HepG2 (cell line): ENCODE data around the gene TMEM167A. TPM values are rescaled to one million over a fixed set of nuclear protein-coding genes. Genes with fewer than 3 reads are reported as not detected.

ENCODE experiments used
- ATAC-seq: fragments of 200-7000 bp; cut with Tn5 transposase; 3 replicates; pipeline ENCODE4 v1.9.1; 2020; ENCODE audit warnings: mild to moderate bottlenecking, moderate library complexity
- BruUV-seq: library from RNA; stranded (reverse); fragments of 400-500 nt; replicated peaks from 2 replicates; lab custom pipeline; 2021; lab: Mats Ljungman, UMichigan
- CTCF ChIA-PET: fragments of 300-600 bp; formaldehyde crosslinking; extraction: SDS; loops from one replicate; lab custom pipeline; 2021; ENCODE audit warnings: low total read pairs, inconsistent platforms, low intra/inter-chr PET ratio; lab: Yijun Ruan, JAX
- POLR2A ChIA-PET: fragments of 350-600 bp; sonication (Branson Sonifier 250); formaldehyde crosslinking; loops from one replicate; lab custom pipeline; 2020; ENCODE audit warnings: antibody characterized with exemption, inconsistent platforms; lab: Yijun Ruan, JAX
- DNase-seq: peaks from one replicate; pipeline ENCODE4 v3.0.0-alpha.2; 2015; ENCODE audit warnings: low spot score
- FAIRE-seq: peaks from 3 replicates; lab custom pipeline; 2011; peaks lifted over from hg19 to GRCh38; lab: Jason Lieb, UNC
- H2AFZ ChIP-seq: one replicate; pipeline ENCODE4 v1.6.1; 2011; ENCODE audit warnings: low read length, inconsistent platforms
- H3K27ac ChIP-seq: fragments of 300-600 bp; 3 replicates; pipeline ENCODE4 v1.8.0; 2011; ENCODE audit warnings: mixed run types, mild to moderate bottlenecking, mixed read lengths, low read length, inconsistent platforms; ENCODE audit not compliant: insufficient read depth; ENCODE audit errors: extremely low read length
- H3K27me3 ChIP-seq, 2 experiments: fragments of 200-600 bp in 1 of 2; 2 replicates in 1 of 2; 3 replicates in 1 of 2; pipeline versions ENCODE4 v1.6.0 to v1.8.0; 2011; ENCODE audit warnings: low read length in 2 of 2, mild to moderate bottlenecking in 2 of 2, moderate library complexity in 2 of 2, inconsistent platforms in 1 of 2; ENCODE audit not compliant: insufficient read depth in 2 of 2, control insufficient read depth in 1 of 2
- H3K36me3 ChIP-seq, 2 experiments: fragments of 200-600 bp in 1 of 2; replicated peaks in 1 of 2; 2 replicates in 1 of 2; 3 replicates in 1 of 2; pipeline versions ENCODE4 v1.5.1 to v1.8.0; 2011; ENCODE audit warnings: low read length in 2 of 2, inconsistent platforms in 1 of 2; ENCODE audit not compliant: insufficient read depth in 2 of 2, control insufficient read depth in 1 of 2
- H3K4me1 ChIP-seq: 2 replicates; pipeline ENCODE4 v1.5.1; 2012; ENCODE audit warnings: low read length, inconsistent platforms; ENCODE audit not compliant: insufficient read depth
- H3K4me2 ChIP-seq: 2 replicates; pipeline ENCODE4 v1.6.0; 2011; ENCODE audit warnings: low read depth, low read length, inconsistent platforms
- H3K4me3 ChIP-seq, 3 experiments: fragments of 200-600 bp in 1 of 3; sonication (generic), shearing (Covaris generic) in 1 of 3; replicated peaks in 1 of 3; 2 replicates each; pipeline ENCODE4 v1.5.1; 2011 to 2016; ENCODE audit warnings: low read length in 3 of 3, inconsistent platforms in 2 of 3, low read depth in 2 of 3, mild to moderate bottlenecking in 2 of 3, control low read depth in 1 of 3, mixed read lengths in 1 of 3; ENCODE audit not compliant: insufficient read depth in 1 of 3
- H3K79me2 ChIP-seq: one replicate; pipeline ENCODE4 v1.6.1; 2011; ENCODE audit warnings: low read length, inconsistent platforms; ENCODE audit not compliant: insufficient read depth
- H3K9ac ChIP-seq: 2 replicates; pipeline ENCODE4 v1.6.0; 2011; ENCODE audit warnings: mild to moderate bottlenecking, low read depth, low read length, inconsistent platforms; ENCODE audit not compliant: insufficient read depth
- H3K9me3 ChIP-seq: 2 replicates; pipeline ENCODE4 v1.5.1; 2012; ENCODE audit warnings: mild to moderate bottlenecking, low read length
- H4K20me1 ChIP-seq: 2 replicates; pipeline ENCODE4 v1.6.0; 2011; ENCODE audit warnings: inconsistent platforms, mild to moderate bottlenecking, low read length, moderate library complexity; ENCODE audit not compliant: insufficient read depth
- NFE2L2 ChIP-seq: fragments of 150-350 bp; IDR thresholded peaks from 2 replicates; pipeline ENCODE4 v1.6.1; 2014; ENCODE audit warnings: low read length
- ZFY ChIP-seq: sonication (generic); formaldehyde crosslinking; IDR thresholded peaks from 2 replicates; pipeline ENCODE4 v1.4.0; 2020; ENCODE audit warnings: missing genetic modification reagents
- ZNF281 ChIP-seq: sonication (generic); formaldehyde crosslinking; IDR thresholded peaks from 2 replicates; pipeline ENCODE4 v1.4.0; 2020; ENCODE audit warnings: missing genetic modification reagents, borderline replicate concordance
- ZNF513 ChIP-seq: sonication (generic); formaldehyde crosslinking; conservative IDR thresholded peaks from 2 replicates; pipeline ENCODE4 v1.5.0; 2020; ENCODE audit warnings: missing genetic modification reagents
- WGBS: methylation state at CpG from one replicate; pipeline ENCODE4 v1.1.6; 2017; ENCODE audit warnings: low lambda C conversion rate; 5-methylcytosine and 5-hydroxymethylcytosine counted together
- in situ Hi-C: cut with HindIII; loops from 2 replicates; pipeline ENCODE4 v1.10.0; 2017; ENCODE audit warnings: low pct_unique_long_range_greater_than_20kb; ENCODE audit not compliant: extremely low pct_ligation_motif_present
- intact Hi-C: fragments of 100-400 bp; cut with micrococcal nuclease; formaldehyde crosslinking; loops from one replicate; pipeline ENCODE4 v1.10.0; 2022; ENCODE audit not compliant: unreplicated experiment
- polyA plus RNA-seq, 8 experiments: library from polyadenylated mRNA; depleted of rRNA in 3 of 8; stranded (reverse) in 7 of 8; unstranded in 1 of 8; fragments of >200 nt; fragmentation: Illumina TruSeq in 4 of 8; extraction: Trizol in 4 of 8; gene quantifications; 2 replicates each; pipeline versions ENCODE4 v1.2.1 to v1.2.3, GENCODE V29; 2011 to 2016; ENCODE audit warnings: low read depth in 4 of 8, missing spikeins in 1 of 8, mixed read lengths in 1 of 8; ENCODE audit not compliant: insufficient read depth in 1 of 8
- total RNA-seq, 5 experiments: library from RNA; depleted of rRNA; stranded (reverse); fragments of >200 nt; fragmentation: Illumina TruSeq; extraction: Trizol; gene quantifications; 2 replicates each; pipeline ENCODE4 v1.2.3, GENCODE V29; 2016; ENCODE audit warnings: low read depth in 1 of 5

The TMEM167A gene
- total and polyA plus RNA-seq, 2 of the 13 experiments (the other 11 are each of a cell fraction or from before 2014, with no cell fraction given): 47.0 to 78.7 TPM

- no peaks in the 10 kb centered on the region for H4K20me1 ChIP-seq
- no peak overlapping the region for H2AFZ ChIP-seq
- ATAC-seq: no peak; the same call in 2 of the 3 replicates
- no peak overlapping the region for H3K4me2 ChIP-seq
- no TSS peak for BruUV-seq
- CTCF ChIA-PET: no interaction called here
- POLR2A ChIA-PET: interaction anchor here (0.6 kb wide), 1 partner anchor 379 kb away, joined by 3 read pairs; no protein-coding TSS in a partner anchor
- in situ Hi-C loops: no loop called here
- no peak overlapping the region for H3K9ac ChIP-seq
- TF ChIP-seq ZFY (CRISPR knock-in tag) (no peak), ZNF281 (no peak), ZNF513 (CRISPR knock-in tag) (no peak), NFE2L2 (peak; percentile 28; the same call in 1 of the 2 replicates)
- TF ChIP-seq, all 625 proteins: peak for 1
- Histone ChIP-seq H3K36me3 (no peaks in the 10 kb centered on the region), H3K27me3 (peaks cover 0 to 5% of the 10 kb centered on the region in 2 experiments; a peak in 1 of 5 replicates), H3K4me3 (no peak overlapping the region), H3K9me3 (no peaks in the 10 kb centered on the region), H3K4me1 (no peaks in the 10 kb centered on the region; the same call in 1 of the 2 replicates), H3K27ac (no peak overlapping the region), H3K79me2 (no peaks in the 10 kb centered on the region)
- DNase-seq: no peak
- FAIRE-seq: no peak
- 63% methylated on average over 2 of the region's 2 CpGs for WGBS
- intact Hi-C loops: no loop called here
Observed at GRCh38 chr5:83029912-83030311, 47.3 kb downstream of the TMEM167A start.
